ENCODE data around the gene GPR4.

GRCh38 chr19:45584332-45585157, 17.5 kb downstream of the GPR4 start, which contains the start of gene OPA3:
- TF ChIP-seq, protein P1, sequence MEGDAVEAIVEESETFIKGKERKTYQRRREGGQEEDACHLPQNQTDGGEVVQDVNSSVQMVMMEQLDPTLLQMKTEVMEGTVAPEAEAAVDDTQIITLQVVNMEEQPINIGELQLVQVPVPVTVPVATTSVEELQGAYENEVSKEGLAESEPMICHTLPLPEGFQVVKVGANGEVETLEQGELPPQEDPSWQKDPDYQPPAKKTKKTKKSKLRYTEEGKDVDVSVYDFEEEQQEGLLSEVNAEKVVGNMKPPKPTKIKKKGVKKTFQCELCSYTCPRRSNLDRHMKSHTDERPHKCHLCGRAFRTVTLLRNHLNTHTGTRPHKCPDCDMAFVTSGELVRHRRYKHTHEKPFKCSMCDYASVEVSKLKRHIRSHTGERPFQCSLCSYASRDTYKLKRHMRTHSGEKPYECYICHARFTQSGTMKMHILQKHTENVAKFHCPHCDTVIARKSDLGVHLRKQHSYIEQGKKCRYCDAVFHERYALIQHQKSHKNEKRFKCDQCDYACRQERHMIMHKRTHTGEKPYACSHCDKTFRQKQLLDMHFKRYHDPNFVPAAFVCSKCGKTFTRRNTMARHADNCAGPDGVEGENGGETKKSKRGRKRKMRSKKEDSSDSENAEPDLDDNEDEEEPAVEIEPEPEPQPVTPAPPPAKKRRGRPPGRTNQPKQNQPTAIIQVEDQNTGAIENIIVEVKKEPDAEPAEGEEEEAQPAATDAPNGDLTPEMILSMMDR (IDR thresholded peaks at IDR 0.05): no peak
- peak in 1 of 2 experiments; percentile 16; a peak in 1 of 4 replicates for TF ChIP-seq REST (IDR thresholded peaks at IDR 0.05; ENCODE audit: insufficient read depth in 1 of 2, low read depth in 2 of 2, low read length in 1 of 2)
- TF ChIP-seq SIN3A (IDR thresholded peaks at IDR 0.05; ENCODE audit: borderline replicate concordance, insufficient read depth, low read depth, low read length): 0 out of 2 replicates have a peak, but pooled peaks have one; percentile 21
- peak; percentile 73 for TF ChIP-seq POLR2AphosphoS5 (IDR thresholded peaks at IDR 0.05; ENCODE audit: low read depth, low read length)
